GM19324 (cell line): ENCODE measurements around the gene SAMHD1.
"Not testable (repeated sequence)": the region's sequence is repeated elsewhere in the genome, so short reads cannot be mapped to it uniquely, and the experiment has no call there.

ENCODE experiments used
- ATAC-seq: cut with Tn5 transposase; IDR thresholded peaks from one replicate; pipeline ENCODE4 v1.9.1; 2021; ENCODE audit warnings: mild to moderate bottlenecking, moderate library complexity; ENCODE audit not compliant: unreplicated experiment, low FRiP score

The SAMHD1 gene

DNA sequence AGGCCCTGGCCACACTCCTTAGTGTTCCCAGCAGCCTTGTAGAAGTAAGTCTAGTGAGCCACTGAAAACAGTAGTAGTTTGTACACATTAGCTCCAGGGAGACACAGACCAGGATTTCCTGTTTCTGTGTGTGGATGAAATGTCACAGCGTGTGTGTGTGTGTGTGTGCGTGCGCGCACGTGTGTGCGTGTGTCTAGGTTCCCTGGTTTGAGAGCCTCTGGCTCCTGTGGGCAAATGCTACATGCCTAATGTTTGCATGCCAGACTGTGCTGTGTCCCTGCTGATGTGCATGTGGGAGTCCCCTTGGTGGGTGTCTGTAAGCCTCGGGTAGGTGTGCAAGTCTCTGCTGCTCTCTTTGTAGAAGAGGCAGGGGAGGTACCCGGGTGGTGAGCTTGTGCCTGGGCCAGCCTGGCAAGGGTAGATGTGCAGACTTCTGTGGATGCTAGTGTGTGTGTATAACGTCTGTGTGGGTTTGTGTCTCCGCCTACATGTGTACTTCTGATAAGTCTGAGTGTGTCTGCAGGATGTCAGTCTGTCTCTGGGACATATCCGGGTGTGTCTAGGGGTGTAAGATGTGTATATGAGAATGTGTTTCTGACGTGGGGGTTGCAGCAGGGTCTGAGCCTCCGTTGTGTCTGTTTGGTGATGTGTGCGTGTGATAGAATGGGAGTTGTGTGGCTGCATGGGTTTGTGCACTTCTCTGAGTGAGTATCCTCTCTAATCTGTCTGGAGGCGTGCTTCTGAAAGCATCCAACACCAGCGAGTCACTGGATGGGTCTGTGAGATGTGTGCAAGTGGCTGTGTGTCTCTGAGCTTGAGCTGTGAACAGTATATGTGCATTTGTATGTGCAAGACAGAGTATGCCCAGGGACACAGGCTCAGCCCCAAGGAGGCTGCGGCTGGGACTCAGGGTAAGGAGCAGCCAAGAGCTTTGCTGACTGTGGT lies 94.5 kb downstream of the SAMHD1 start:
- no peak for ATAC-seq

DNA sequence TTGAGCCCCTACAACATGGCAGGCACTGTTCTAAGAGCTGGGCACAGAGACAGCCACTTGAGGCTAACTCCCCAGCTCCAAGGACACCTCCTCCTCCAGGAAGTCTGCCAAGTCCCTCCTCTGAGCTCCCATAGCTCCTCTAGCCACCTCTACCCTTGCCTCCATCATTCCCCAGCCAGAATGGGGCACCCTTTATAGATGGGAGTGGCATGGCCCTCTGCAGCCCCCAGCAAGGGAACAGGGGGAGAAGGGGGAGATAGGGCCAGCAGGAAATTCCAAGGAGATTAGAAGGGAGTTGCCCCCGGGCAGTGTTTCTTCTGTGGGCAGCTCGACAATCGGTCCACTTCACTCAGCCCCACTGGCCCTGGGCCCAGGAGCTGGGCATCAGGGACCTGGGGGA lies 95.3 kb downstream of the SAMHD1 start:
- ATAC-seq: no peak

DNA sequence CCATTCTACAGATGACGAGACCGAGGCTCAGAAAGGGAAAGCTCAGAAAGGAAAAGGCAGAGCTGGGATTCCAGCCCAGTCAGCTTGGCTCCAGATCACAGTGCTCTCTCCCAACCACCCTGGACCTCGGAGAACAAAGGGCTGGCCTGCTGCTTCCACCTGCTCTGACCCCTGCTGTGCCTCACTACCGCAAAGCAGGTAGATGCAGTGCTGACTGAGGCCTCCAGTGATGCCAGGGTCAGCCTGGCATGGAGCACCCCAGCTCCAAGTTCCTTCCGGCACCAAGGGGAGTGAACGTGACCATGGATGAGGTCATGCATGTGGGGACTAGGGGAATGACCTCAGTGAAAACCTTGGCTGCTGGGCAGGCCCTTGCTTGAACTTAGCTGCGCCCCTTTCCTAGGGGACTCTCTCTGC lies 96.3 kb downstream of the SAMHD1 start:
- no peak for ATAC-seq

DNA sequence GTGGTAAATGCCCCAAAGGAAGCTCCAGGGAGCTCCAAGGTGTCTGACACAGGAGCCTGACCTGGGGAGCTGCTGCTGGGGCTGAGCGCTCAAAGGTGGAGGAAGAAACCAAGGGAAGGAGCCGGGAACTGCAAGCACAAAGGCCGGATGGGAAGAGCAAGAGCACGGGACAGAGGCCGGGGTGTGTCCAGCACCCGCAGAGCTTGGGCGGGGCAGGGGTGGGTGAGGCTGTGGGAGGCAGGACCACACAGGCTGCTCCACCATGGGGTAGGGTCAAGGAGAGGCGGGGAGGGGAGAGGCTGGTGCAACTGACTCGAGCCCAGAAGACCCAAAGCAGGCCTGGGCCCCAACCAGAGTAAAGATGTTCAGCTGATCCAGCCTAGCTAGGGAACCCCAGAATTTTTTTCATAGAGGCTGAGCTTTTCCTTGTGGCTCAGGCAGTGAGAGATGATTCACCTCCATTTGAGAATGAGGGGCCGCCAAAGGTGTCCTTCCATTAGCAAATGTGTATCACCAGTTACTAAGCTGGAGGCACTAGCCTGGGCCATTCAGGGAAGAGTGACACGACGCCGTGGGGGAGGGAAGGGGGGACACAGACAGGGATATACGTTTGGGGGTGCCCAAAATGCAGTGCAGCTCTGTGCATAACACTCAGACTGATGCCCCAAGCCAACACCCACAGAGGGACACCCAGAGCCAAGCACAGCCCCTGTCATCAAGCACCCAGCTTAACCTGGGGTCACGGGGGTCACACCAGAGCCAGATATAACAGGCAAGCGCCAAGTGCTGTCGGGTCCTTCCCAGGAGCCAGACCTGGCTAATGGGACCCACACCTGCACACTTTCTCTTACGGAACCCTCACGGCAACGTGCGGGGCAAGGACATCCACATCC lies 96.9 kb downstream of the SAMHD1 start:
- ATAC-seq: no peak

DNA sequence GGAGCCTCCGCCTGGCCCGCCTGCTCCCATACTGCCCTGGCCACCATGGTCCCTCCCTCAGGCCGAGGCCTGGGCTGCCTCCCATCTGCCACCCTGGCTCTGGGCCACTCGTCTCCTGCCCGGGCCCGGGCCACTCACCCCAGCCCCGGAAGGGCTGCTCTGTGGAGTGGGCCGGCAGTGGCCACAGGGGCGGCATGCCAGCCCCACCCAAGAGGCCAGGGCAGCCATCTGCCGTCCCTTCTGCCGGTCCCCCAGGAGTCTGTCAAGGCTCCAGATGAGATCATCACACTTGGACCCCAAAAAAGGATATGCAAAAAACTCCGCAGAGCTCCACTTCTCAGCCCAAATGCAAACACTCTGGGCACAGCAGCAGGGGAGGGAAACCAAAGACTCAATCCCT lies 99.3 kb downstream of the SAMHD1 start:
- no peak for ATAC-seq

DNA sequence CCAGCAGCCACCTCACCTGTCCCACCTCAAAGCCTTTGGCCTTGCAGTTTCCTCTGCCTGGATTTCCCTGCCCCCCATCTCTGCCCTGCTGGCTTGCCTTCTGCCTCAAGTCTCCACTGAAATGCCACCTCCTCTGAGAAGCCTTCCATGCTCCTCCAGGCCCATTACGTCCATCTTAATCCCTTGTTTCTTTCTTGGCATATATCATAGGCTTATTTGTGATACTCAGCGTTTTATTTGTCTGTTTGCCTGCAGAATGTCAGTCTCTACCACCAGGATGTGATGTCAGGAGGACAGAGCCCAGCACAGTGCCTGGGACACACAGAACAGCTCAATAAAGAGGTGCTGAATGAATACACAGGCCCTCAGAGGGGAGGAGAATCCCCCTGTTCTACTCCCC lies 100.0 kb downstream of the SAMHD1 start:
- ATAC-seq: no peak

DNA sequence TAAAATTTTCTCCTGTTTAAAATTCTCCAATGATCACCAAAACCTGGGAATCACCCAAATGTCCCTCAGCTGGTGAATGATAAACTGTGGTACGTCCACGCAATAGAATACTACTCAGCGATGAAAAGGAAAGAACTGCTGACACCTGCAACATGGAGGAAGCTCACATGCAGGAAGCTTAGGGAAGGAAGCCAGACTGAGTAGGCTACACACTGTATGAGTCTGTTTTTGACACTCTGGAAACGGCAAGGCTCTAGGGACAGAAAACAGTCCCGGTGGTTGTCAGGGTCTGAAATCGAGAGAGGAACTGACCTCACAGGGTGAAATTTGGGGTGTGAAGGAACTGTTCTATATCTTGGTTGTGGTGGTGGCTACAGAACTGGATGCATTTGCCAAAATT lies 100.7 kb downstream of the SAMHD1 start:
- no peak for ATAC-seq

DNA sequence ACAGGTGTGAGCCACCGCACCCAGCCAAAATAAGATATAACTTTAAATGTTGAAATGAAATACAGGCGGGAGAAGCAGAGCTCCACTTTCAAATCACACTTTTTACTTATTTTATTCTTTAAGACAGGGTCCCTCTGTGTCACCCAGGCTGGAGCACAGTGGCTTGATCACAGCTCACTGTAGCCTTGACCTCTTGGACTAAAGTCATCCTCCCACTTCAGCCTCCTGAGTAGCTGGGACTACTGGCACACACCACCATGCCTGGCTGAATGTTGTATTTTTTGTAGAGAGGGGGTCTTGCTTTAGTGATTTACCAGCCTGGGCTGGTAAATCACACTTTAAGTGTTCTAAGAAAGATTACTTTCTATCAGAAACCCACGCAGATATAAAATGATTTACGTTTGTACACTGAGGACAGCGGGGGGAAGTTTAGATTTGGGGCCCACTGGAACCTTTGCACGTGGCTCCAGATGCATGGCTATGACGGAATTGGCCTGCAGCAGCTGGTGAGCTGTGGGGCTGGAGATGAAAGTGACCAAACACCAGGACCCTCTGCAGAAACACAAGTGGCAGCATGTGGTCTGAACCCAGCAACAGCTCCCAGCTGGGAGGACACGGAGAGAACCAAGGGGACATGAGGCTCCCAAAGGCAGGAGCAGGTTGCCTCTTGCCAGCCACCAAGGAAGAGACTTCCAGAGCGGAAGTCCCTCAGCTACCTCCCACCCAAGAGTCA lies 102.0 kb downstream of the SAMHD1 start:
- ATAC-seq: no peak

DNA sequence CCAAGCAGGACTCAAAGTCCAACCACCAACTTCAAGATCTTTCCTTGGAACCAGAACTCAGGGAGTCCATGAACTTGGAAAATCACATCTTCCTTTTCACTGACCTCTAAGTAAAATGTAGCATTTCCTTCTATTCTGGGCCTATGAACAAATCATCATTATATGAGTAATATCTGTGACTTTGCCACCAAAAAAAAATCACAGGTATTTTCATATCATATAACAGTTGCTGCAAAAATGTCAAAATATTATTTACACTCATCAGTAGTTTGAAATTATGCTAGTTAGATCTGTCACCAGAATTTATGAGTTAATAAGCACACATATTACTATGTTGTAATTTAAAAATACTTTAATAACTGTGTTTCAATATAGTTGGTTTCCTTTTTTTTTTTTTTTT lies 102.8 kb downstream of the SAMHD1 start:
- no peak for ATAC-seq

DNA sequence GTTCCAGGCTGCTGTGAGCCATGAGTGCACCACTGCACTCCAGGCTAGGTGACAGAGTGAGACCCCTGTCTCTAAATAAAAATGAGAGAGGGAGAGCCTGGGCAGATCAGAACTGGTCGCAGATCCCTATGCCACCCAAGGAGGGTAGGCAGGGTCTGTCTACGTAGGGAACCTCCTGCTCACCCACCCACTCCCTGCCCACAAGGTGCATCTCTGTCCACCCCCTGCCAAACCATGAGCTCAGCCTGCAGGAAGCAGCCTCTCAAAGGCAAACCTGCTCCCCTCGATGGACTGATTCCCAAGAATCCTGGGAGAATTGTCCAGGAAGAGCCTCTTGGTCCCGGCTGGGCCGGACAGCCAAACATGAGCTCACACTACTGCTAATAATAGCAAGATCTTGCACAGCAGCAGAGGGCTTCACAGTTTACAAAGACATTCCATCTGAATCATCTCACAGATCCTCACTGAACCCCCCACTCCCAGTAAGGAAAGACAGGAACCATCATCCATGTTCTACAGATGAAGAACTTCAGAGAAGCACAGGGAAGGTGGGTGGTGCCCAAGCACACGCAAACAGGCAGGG lies 103.3 kb downstream of the SAMHD1 start:
- no peak for ATAC-seq

DNA sequence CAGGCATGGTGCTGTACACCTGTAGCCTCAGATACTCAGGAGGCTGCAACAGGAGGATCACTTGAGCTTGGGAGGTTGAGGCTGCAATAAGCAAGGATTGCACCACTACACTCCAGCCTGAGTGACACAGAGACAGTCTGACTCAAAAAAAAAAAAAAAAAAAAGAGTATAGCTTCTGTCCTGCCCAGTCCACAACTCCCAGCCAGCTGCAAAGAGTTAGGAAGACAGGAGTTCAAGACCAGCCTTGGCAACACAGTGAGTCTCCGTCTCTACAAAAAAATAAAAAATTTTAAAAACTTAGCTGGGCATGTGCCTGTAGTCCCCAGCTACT lies 103.8 kb downstream of the SAMHD1 start:
- no peak for ATAC-seq

DNA sequence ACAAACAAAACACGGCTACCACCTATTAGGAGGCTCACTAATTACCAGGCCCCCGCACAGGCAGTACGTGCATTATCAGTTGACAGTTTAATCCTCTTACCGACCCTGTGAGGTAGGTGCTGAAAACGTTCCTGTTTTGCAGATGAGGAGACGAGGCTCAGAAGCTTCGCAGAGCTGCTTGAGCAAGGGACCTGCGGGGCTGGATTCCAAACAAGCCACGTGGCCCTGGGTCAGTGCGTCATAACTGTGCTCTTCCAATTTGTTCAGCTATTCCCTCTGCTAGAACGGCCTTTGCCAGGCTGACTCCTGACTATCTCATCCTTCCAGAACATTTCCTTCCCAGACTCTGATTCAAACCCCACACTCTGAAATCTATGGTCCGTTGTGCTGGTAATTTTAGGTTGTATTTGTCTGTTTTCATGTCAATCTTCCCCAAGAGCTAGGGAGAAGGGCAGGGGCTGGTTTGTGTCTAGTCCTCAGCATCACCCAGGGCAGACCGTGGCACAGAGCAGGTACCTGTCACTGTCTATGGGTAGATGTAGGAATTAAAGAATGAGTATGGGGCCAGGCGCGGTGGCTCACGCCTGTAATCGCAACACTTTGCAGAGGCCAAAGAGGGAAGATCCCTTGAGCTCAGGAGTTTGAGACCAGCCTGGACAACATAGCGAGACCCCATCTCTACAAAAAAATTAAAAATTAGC lies 104.3 kb downstream of the SAMHD1 start:
- no peak for ATAC-seq

DNA sequence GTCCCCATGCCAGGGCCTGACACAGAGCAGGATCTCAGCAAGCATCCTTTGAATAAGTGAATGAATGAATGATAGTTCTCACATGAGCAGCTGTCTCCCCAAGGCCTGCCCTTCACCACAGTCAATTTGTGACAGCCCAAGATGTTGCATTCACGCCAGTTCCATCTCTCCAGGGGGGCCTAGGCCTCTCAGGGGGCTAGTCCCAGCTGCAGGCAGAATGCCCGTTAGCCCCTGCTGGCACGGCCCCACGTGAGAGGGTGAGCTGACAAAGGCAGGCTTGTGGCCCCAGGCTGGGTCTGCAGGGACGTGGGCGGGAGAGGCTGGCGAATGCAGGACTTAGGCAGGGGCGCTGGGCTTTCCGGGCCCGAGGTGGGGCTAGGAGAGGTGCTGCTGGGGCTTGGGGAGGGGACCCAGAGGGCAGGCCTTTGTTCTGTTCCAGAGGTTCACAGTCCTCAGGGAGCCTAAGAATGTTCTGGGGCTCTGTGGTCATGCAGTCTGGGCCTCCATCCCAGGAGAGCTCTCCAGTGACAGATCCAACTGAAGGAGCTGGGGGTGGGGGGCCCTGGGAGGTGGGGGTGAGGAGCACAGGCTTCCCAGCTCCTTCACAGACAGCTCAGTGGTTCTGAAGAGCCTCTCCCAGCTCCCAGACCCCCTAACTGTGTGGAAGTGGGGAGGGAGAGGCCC lies 106.1 kb downstream of the SAMHD1 start:
- no peak for ATAC-seq

DNA sequence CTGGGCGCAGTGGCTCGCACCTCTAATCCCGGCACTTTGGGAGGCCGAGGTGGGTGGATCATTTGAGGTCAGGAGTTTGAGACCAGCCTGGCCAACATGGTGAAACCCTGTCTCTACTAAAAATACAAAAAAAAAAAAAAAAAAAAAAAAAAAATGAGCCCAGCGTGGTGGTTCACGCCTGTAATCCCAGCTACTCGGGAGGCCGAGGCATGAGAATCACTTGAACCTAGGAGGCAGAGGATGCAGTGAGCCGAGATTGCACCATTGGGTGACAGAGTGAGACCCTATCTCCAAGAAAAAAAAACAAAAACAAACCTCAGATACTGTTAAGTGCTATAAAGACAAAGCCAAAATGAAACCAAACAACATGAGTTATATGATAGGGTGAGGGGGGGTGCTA lies 110.5 kb downstream of the SAMHD1 start:
- ATAC-seq: not testable (repeated sequence)
